SU-DHL-6 (cell line): ENCODE measurements around the gene CAMKK1.

ENCODE experiments used
- H2AFZ ChIP-seq: fragments of 200-600 bp; sonication (generic); 2 replicates; pipeline ENCODE4 v1.6.1; 2014; ENCODE audit warnings: low read depth, mild to moderate bottlenecking, moderate library complexity, mixed read lengths, antibody characterized with exemption, low read length; ENCODE audit not compliant: severe bottlenecking
- H3F3A ChIP-seq: fragments of 200-600 bp; shearing (Covaris generic); 2 replicates; pipeline ENCODE4 v1.6.0; 2016; ENCODE audit warnings: antibody characterized with exemption, mild to moderate bottlenecking; ENCODE audit not compliant: insufficient read depth
- H3K27ac ChIP-seq: fragments of 200-600 bp; sonication (generic); 2 replicates; pipeline ENCODE4 v1.5.1; 2016; ENCODE audit warnings: low read depth, mild to moderate bottlenecking, low read length, moderate library complexity, mixed read lengths
- H3K27me3 ChIP-seq: fragments of 200-600 bp; sonication (generic), shearing (Covaris generic); 2 replicates; pipeline ENCODE4 v1.6.0; 2014; ENCODE audit warnings: mild to moderate bottlenecking, low read length
- H3K36me3 ChIP-seq: fragments of 200-600 bp; sonication (generic); 2 replicates; pipeline ENCODE4 v1.6.1; 2014; ENCODE audit warnings: mild to moderate bottlenecking, low read length, mixed read lengths
- H3K4me2 ChIP-seq: fragments of 300-600, 200-600 bp; shearing (Covaris generic), sonication (generic); 2 replicates; pipeline ENCODE4 v1.6.0; 2014; ENCODE audit warnings: low read length, low read depth, mild to moderate bottlenecking; ENCODE audit not compliant: poor library complexity, severe bottlenecking
- H3K4me3 ChIP-seq: fragments of 200-600 bp; sonication (generic); 2 replicates; pipeline ENCODE4 v1.5.1; 2014; ENCODE audit warnings: antibody characterized with exemption, low read length, mild to moderate bottlenecking, mixed read lengths; ENCODE audit not compliant: insufficient read depth, poor library complexity, severe bottlenecking
- H3K79me2 ChIP-seq: fragments of 200-600 bp; sonication (generic); 2 replicates; pipeline ENCODE4 v1.6.1; 2014; ENCODE audit warnings: mild to moderate bottlenecking, low read length, moderate library complexity; ENCODE audit not compliant: insufficient read depth
- H3K9ac ChIP-seq: fragments of 200-600 bp; sonication (generic); 2 replicates; pipeline ENCODE4 v1.7.0; 2014; ENCODE audit warnings: mild to moderate bottlenecking, low read length
- H3K9me2 ChIP-seq: fragments of 200-600 bp; sonication (generic); replicated peaks from 2 replicates; pipeline ENCODE4 v1.6.1; 2014; ENCODE audit warnings: low read length; ENCODE audit not compliant: insufficient read depth
- H3K9me3 ChIP-seq: fragments of 200-600 bp; sonication (generic); 2 replicates; pipeline ENCODE4 v1.6.1; 2014; ENCODE audit warnings: low read length, mixed read lengths; ENCODE audit not compliant: insufficient read depth
- H4K20me1 ChIP-seq: fragments of 200-600 bp; sonication (generic); 2 replicates; pipeline ENCODE4 v1.6.1; 2014; ENCODE audit warnings: low read depth, mild to moderate bottlenecking, antibody characterized with exemption, low read length, moderate library complexity, mixed read lengths
- EZH2phosphoT487 ChIP-seq: fragments of 200-600 bp; sonication (generic), shearing (Covaris generic); conservative IDR thresholded peaks from 2 replicates; pipeline ENCODE4 v1.6.1; 2018; ENCODE audit warnings: mild to moderate bottlenecking, antibody characterized with exemption, low read length, moderate library complexity, mixed read lengths
- TF ChIP-seq, protein P1 (sequence below): fragments of 200-600 bp; sonication (generic); IDR thresholded peaks from one replicate; pipeline ENCODE4 v1.5.1; 2017; ENCODE audit warnings: antibody characterized with exemption, mild to moderate bottlenecking, low read length, moderate library complexity; ENCODE audit not compliant: insufficient read depth, poor library complexity, severe bottlenecking

CAMKK1 gene

DNA sequence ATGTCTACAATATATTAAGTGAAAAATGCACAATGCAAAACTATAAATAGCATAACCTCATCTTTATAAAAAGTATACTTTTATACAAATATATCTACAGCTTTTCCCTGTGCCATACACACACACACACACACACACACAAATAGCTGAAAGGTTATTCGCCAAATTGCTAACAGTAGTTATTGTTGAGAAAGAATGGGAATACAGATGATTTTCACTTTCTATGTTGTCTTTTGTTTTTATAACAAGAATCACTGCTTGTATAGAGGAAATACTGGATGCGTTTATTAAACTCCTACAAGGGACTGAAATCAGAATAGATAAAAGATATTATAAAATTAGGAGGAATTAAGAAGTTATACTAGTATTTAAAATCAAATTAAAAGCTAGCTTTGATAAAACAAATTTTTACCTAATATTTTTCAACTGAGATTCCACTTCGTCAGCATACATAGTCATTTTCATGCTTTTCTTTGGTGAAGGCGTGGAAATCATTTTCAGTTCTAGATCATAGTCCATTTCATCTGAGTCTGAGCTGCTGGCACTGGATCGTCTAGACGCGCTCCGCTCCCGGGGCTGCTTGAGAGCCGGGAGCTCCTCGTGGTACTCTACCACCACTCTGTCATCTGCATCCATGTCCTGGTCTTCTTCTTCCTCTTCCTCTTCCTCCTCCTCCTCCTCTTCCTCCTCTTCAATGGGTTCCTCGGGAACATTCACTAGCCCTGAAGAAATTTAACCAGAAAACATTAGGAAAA lies 74.8 kb downstream of the CAMKK1 start:
- no peaks in the 10 kb centered on the region for H3K79me2 ChIP-seq
- H3K36me3 ChIP-seq, result peaks cover 17% of the 10 kb centered on the region; the same call in 1 of the 2 replicates
- H3F3A ChIP-seq, result no peaks in the 10 kb centered on the region
- H4K20me1 ChIP-seq, result no peaks in the 10 kb centered on the region
- H3K9ac ChIP-seq, result no peak overlapping the region
- H3K27ac ChIP-seq, result no peak overlapping the region
- H2AFZ ChIP-seq, result no peak overlapping the region
- no peak overlapping the region for H3K4me2 ChIP-seq
- H3K27me3 ChIP-seq, result no peaks in the 10 kb centered on the region
- no peak overlapping the region for H3K4me3 ChIP-seq
- H3K9me2 ChIP-seq, result no peaks in the 10 kb centered on the region
- TF ChIP-seq EZH2phosphoT487, result no peak
- TF ChIP-seq, protein P1, sequence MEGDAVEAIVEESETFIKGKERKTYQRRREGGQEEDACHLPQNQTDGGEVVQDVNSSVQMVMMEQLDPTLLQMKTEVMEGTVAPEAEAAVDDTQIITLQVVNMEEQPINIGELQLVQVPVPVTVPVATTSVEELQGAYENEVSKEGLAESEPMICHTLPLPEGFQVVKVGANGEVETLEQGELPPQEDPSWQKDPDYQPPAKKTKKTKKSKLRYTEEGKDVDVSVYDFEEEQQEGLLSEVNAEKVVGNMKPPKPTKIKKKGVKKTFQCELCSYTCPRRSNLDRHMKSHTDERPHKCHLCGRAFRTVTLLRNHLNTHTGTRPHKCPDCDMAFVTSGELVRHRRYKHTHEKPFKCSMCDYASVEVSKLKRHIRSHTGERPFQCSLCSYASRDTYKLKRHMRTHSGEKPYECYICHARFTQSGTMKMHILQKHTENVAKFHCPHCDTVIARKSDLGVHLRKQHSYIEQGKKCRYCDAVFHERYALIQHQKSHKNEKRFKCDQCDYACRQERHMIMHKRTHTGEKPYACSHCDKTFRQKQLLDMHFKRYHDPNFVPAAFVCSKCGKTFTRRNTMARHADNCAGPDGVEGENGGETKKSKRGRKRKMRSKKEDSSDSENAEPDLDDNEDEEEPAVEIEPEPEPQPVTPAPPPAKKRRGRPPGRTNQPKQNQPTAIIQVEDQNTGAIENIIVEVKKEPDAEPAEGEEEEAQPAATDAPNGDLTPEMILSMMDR, result no peak
- H3K9me3 ChIP-seq, result no peaks in the 10 kb centered on the region

DNA sequence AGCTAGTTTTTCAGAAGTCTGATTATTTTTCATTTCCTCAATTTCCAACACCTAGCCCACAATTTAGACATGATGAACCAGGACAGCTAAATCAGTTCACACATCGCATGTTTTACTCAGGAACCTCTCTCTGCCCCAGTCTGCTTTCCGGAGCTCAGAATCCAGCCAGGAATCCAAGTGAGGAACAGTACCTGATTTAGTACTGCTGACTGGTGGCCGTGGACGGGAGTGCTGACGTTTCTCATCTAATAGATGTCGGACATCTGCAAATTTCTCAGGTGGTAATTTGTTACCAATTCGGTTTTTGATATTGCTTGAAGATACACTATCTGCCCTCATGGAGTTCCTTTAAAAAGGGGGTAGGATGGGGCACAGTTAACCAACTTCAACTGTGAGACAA lies 76.9 kb downstream of the CAMKK1 start:
- H3F3A ChIP-seq, result no peaks in the 10 kb centered on the region
- no peaks in the 10 kb centered on the region for H4K20me1 ChIP-seq
- H3K4me2 ChIP-seq, result no peak overlapping the region
- H3K79me2 ChIP-seq, result no peaks in the 10 kb centered on the region
- peaks cover 5% of the 10 kb centered on the region; the same call in 1 of the 2 replicates for H3K36me3 ChIP-seq
- TF ChIP-seq, protein P1, result no peak
- no peak for TF ChIP-seq EZH2phosphoT487
- H3K9ac ChIP-seq, result no peak overlapping the region
- H3K27ac ChIP-seq, result no peak overlapping the region
- H3K9me3 ChIP-seq, result no peaks in the 10 kb centered on the region
- no peak overlapping the region for H3K4me3 ChIP-seq
- no peaks in the 10 kb centered on the region for H3K27me3 ChIP-seq
- H3K9me2 ChIP-seq, result no peaks in the 10 kb centered on the region
- H2AFZ ChIP-seq, result no peak overlapping the region

DNA sequence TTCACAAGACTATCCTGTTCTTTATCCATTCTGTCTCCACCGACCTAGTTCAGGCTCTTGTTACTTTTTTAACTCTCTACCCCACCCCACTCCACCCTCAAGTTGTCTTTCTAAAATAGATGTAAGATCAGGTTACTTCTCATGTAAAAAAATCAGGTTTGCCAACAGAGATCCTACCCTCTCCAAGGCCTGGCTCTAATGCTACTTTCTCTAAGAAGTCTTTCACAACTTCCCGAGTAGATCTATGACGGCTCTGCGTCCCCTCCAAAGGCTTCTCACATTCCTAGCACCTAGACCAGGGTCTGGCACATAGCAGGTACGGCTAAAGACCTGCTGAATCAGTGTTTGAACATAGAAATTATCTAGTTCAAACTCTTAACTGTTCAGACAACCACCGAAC lies 77.7 kb downstream of the CAMKK1 start:
- no peaks in the 10 kb centered on the region for H4K20me1 ChIP-seq
- H3K9ac ChIP-seq, result no peak overlapping the region
- H3K4me3 ChIP-seq, result no peak overlapping the region
- TF ChIP-seq, protein P1, result no peak
- no peak for TF ChIP-seq EZH2phosphoT487
- H3K4me2 ChIP-seq, result no peak overlapping the region
- no peaks in the 10 kb centered on the region for H3F3A ChIP-seq
- peaks cover under 1% of the 10 kb centered on the region; the same call in 1 of the 2 replicates for H3K36me3 ChIP-seq
- H3K9me2 ChIP-seq, result no peaks in the 10 kb centered on the region
- no peak overlapping the region for H3K27ac ChIP-seq
- no peak overlapping the region for H2AFZ ChIP-seq
- no peaks in the 10 kb centered on the region for H3K27me3 ChIP-seq
- H3K9me3 ChIP-seq, result no peaks in the 10 kb centered on the region
- no peaks in the 10 kb centered on the region for H3K79me2 ChIP-seq
